OCI-LY1 (cell line): ENCODE results near the gene RPUSD4.

Experiments
- H2AFZ ChIP-seq: fragments of 200-600 bp; sonication (generic), shearing (Covaris generic); 2 replicates; pipeline ENCODE4 v1.6.0; 2014; ENCODE audit warnings: antibody characterized with exemption, mild to moderate bottlenecking, low read length
- H3F3A ChIP-seq: fragments of 200-600 bp; sonication (generic), shearing (Covaris generic); 2 replicates; pipeline ENCODE4 v1.6.0; 2014; ENCODE audit warnings: mild to moderate bottlenecking, antibody characterized with exemption, low read length, moderate library complexity; ENCODE audit not compliant: insufficient read depth
- H3K27ac ChIP-seq: fragments of 200-600 bp; sonication (generic); 2 replicates; pipeline ENCODE4 v1.5.1; 2014; ENCODE audit warnings: low read length, mixed run types, mild to moderate bottlenecking, low read depth; ENCODE audit not compliant: poor library complexity, severe bottlenecking
- H3K27me3 ChIP-seq: fragments of 200-600 bp; sonication (generic); 2 replicates; pipeline ENCODE4 v1.6.0; 2014; ENCODE audit warnings: antibody characterized with exemption, mild to moderate bottlenecking, low read length, moderate library complexity; ENCODE audit not compliant: insufficient read depth
- H3K36me3 ChIP-seq: fragments of 200-600 bp; sonication (generic); 2 replicates; pipeline ENCODE4 v1.6.1; 2014; ENCODE audit warnings: mild to moderate bottlenecking, antibody characterized with exemption, low read length, moderate library complexity, mixed read lengths; ENCODE audit not compliant: insufficient read depth
- H3K4me1 ChIP-seq: fragments of 200-600 bp; sonication (generic); 2 replicates; pipeline ENCODE4 v1.5.1; 2014; ENCODE audit warnings: mild to moderate bottlenecking, low read length, moderate library complexity; ENCODE audit not compliant: insufficient read depth, severe bottlenecking
- H3K4me2 ChIP-seq: fragments of 200-600 bp; sonication (generic), shearing (Covaris generic); 2 replicates; pipeline ENCODE4 v1.6.1; 2014; ENCODE audit warnings: low read length
- H3K4me3 ChIP-seq: fragments of 200-600 bp; sonication (generic); 2 replicates; pipeline ENCODE4 v1.5.1; 2014; ENCODE audit warnings: low read length, low read depth, mild to moderate bottlenecking, mixed read lengths; ENCODE audit not compliant: poor library complexity, severe bottlenecking
- H3K79me2 ChIP-seq: fragments of 200-600 bp; shearing (Covaris generic); 2 replicates; pipeline ENCODE4 v1.6.1; 2016; ENCODE audit warnings: mixed run types, low read length, mixed read lengths; ENCODE audit not compliant: insufficient read depth
- H3K9ac ChIP-seq: fragments of 200-600 bp; sonication (generic), shearing (Covaris generic); 2 replicates; pipeline ENCODE4 v1.6.1; 2014; ENCODE audit warnings: mild to moderate bottlenecking, low read length, mixed read lengths
- H3K9me2 ChIP-seq: fragments of 200-600 bp; sonication (generic), shearing (Covaris generic); 2 replicates; pipeline ENCODE4 v1.6.1; 2014; ENCODE audit warnings: low read depth, mild to moderate bottlenecking, low read length, mixed read lengths
- H3K9me3 ChIP-seq: fragments of 200-600 bp; shearing (Covaris generic); 2 replicates; pipeline ENCODE4 v1.6.1; 2014; ENCODE audit warnings: low read length, mixed read lengths
- H4K20me1 ChIP-seq: fragments of 200-600 bp; sonication (generic), shearing (Covaris generic); 2 replicates; pipeline ENCODE4 v1.6.0; 2016; ENCODE audit warnings: mild to moderate bottlenecking, low read length; ENCODE audit not compliant: insufficient read depth
- EZH2 ChIP-seq: fragments of 200-600 bp; sonication (generic), shearing (Covaris generic); IDR thresholded peaks from 2 replicates; pipeline ENCODE4 v1.8.0; 2017; ENCODE audit warnings: borderline replicate concordance, mixed run types, mild to moderate bottlenecking, antibody characterized with exemption, low read length, moderate library complexity, mixed read lengths
- TF ChIP-seq, protein P1 (sequence below): fragments of 200-600 bp; sonication (generic), shearing (Covaris generic); IDR thresholded peaks from 2 replicates; pipeline ENCODE4 v1.5.1; 2017; ENCODE audit warnings: mild to moderate bottlenecking, antibody characterized with exemption, low read length, moderate library complexity, mixed read lengths

The RPUSD4 gene

GRCh38 chr11:126155402-126156187 is 55.9 kb downstream of the RPUSD4 start:
- no peaks in the 10 kb centered on the region for H3K36me3 ChIP-seq
- no peak overlapping the region for H2AFZ ChIP-seq
- H3K27ac ChIP-seq: no peak overlapping the region
- H3K9me2 ChIP-seq: no peaks in the 10 kb centered on the region
- no peaks in the 10 kb centered on the region for H3K4me1 ChIP-seq
- no peaks in the 10 kb centered on the region for H3F3A ChIP-seq
- no peaks in the 10 kb centered on the region for H3K79me2 ChIP-seq
- H3K9ac ChIP-seq: no peak overlapping the region
- no peaks in the 10 kb centered on the region for H4K20me1 ChIP-seq
- H3K4me3 ChIP-seq: no peak overlapping the region
- H3K27me3 ChIP-seq: no peaks in the 10 kb centered on the region
- TF ChIP-seq, protein P1, sequence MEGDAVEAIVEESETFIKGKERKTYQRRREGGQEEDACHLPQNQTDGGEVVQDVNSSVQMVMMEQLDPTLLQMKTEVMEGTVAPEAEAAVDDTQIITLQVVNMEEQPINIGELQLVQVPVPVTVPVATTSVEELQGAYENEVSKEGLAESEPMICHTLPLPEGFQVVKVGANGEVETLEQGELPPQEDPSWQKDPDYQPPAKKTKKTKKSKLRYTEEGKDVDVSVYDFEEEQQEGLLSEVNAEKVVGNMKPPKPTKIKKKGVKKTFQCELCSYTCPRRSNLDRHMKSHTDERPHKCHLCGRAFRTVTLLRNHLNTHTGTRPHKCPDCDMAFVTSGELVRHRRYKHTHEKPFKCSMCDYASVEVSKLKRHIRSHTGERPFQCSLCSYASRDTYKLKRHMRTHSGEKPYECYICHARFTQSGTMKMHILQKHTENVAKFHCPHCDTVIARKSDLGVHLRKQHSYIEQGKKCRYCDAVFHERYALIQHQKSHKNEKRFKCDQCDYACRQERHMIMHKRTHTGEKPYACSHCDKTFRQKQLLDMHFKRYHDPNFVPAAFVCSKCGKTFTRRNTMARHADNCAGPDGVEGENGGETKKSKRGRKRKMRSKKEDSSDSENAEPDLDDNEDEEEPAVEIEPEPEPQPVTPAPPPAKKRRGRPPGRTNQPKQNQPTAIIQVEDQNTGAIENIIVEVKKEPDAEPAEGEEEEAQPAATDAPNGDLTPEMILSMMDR: no peak
- TF ChIP-seq EZH2: no peak
- no peak overlapping the region for H3K4me2 ChIP-seq
- no peaks in the 10 kb centered on the region for H3K9me3 ChIP-seq

DNA sequence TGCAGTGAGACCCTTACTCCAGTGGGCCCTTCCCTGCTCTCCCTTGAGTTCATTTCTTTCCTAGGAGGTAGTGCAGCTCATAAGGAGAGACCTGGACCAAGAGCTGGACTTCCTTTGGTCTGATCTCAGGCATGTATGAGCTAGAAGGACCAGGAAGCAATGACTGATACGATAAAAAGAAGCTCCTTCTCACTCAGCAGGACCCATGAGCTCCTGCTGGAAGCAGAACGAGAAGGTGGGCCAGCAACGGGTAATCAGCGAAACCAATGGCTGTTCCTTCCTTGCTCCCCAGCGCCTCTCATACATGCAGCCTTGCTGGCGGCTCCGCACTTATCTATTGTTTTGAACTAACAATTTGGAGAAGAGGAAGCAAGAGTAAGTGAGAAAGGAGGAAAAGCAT is 56.8 kb downstream of the RPUSD4 start:
- no peak overlapping the region for H2AFZ ChIP-seq
- no peak overlapping the region for H3K9ac ChIP-seq
- H3F3A ChIP-seq: no peaks in the 10 kb centered on the region
- H3K9me2 ChIP-seq: no peaks in the 10 kb centered on the region
- no peaks in the 10 kb centered on the region for H3K4me1 ChIP-seq
- H3K27ac ChIP-seq: no peak overlapping the region
- TF ChIP-seq, protein P1: no peak
- TF ChIP-seq EZH2: no peak
- no peaks in the 10 kb centered on the region for H3K9me3 ChIP-seq
- no peaks in the 10 kb centered on the region for H3K79me2 ChIP-seq
- no peaks in the 10 kb centered on the region for H3K36me3 ChIP-seq
- H3K4me2 ChIP-seq: no peak overlapping the region
- H3K4me3 ChIP-seq: no peak overlapping the region
- H3K27me3 ChIP-seq: no peaks in the 10 kb centered on the region
- no peaks in the 10 kb centered on the region for H4K20me1 ChIP-seq

DNA sequence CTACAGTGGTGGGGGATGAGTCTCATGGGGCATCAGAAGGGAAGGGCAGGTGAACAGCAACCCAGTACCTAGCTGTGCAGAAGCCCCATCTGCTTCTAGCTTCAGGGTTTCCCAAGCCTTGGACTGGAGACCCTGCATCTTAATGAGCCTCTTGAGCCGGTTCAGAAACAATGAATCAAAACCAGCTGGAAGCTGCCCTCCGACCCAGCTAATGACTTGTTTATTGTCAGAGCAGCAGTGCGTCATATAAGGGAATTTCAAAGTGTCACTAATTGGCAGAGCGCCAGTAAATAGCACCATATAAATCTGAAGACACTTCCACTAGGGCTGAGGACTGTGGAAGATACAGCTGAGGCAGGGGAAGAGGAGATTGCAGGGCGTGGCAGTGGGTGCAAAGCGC is 57.5 kb downstream of the RPUSD4 start:
- no peaks in the 10 kb centered on the region for H3F3A ChIP-seq
- no peaks in the 10 kb centered on the region for H4K20me1 ChIP-seq
- no peaks in the 10 kb centered on the region for H3K4me1 ChIP-seq
- H3K9me3 ChIP-seq: no peaks in the 10 kb centered on the region
- H3K9ac ChIP-seq: no peak overlapping the region
- H3K9me2 ChIP-seq: no peaks in the 10 kb centered on the region
- H3K27me3 ChIP-seq: no peaks in the 10 kb centered on the region
- TF ChIP-seq EZH2: no peak
- TF ChIP-seq, protein P1: no peak
- H3K4me2 ChIP-seq: no peak overlapping the region
- H3K4me3 ChIP-seq: no peak overlapping the region
- H3K27ac ChIP-seq: no peak overlapping the region
- H3K36me3 ChIP-seq: no peaks in the 10 kb centered on the region
- no peaks in the 10 kb centered on the region for H3K79me2 ChIP-seq
- H2AFZ ChIP-seq: no peak overlapping the region
